ENCODE results near the gene FADS2. TPM values are rescaled to one million over a fixed set of nuclear protein-coding genes. Genes with fewer than 3 reads are reported as not detected.

The FADS2 gene
- total RNA-seq, 2 experiments from 2014 or later, result 0.08 to 0.33 TPM

- no peaks in the 10 kb centered on the region for H3K9me3 Mint-ChIP-seq
- DNase-seq, result no peak
- ChIA-PET CTCF (no interaction called here), POLR2A (no interaction called here)
- no peak overlapping the region for H3K27ac Mint-ChIP-seq
- no peak overlapping the region for H3K27ac ChIP-seq (ENCODE audit: low read depth in 1 of 2, low read length in 2 of 2)
- peaks cover 22% of the 10 kb centered on the region for H3K4me1 Mint-ChIP-seq (ENCODE audit: low read depth)
- no peak for TF ChIP-seq CTCF (IDR thresholded peaks at IDR 0.05)
- H3K27me3 ChIP-seq (ENCODE audit: control insufficient read depth in 1 of 2, insufficient read depth in 2 of 2, low read length in 2 of 2), result peaks cover under 1 to 2% of the 10 kb centered on the region in 2 experiments
- intact Hi-C loops (cut with DNase I, micrococcal nuclease), result no loop called here
- peaks cover 24% of the 10 kb centered on the region for H3K4me1 ChIP-seq (ENCODE audit: insufficient read depth, low read length)
- H3K36me3 ChIP-seq (ENCODE audit: insufficient read depth, low read length), result no peaks in the 10 kb centered on the region
- no peak for ATAC-seq (ENCODE audit: poor library complexity)
- no peak overlapping the region for H3K4me3 ChIP-seq (ENCODE audit: low read length)
- H3K36me3 Mint-ChIP-seq (ENCODE audit: low read depth), result no peaks in the 10 kb centered on the region
- peaks cover 24% of the 10 kb centered on the region for H3K27me3 Mint-ChIP-seq
- no peak overlapping the region for H3K4me3 Mint-ChIP-seq
- H3K9me3 ChIP-seq (ENCODE audit: control insufficient read depth in 1 of 2, insufficient read depth in 1 of 2, low read length in 2 of 2), result peaks cover 0 to 4% of the 10 kb centered on the region in 2 experiments
Observed at GRCh38 chr11:61836193-61836592, 8.1 kb downstream of the FADS2 start.

GRCh38 chr11:61837411-61838005, 9.4 kb downstream of the FADS2 start:
- Histone ChIP-seq H3K4me3 (ENCODE audit: low read length) (no peak overlapping the region), H3K36me3 (ENCODE audit: insufficient read depth, low read length) (no peaks in the 10 kb centered on the region), H3K27ac (ENCODE audit: low read depth in 1 of 2, low read length in 2 of 2) (no peak overlapping the region), H3K9me3 (ENCODE audit: control insufficient read depth in 1 of 2, insufficient read depth in 1 of 2, low read length in 2 of 2) (peaks cover 0 to 4% of the 10 kb centered on the region in 2 experiments), H3K4me1 (ENCODE audit: insufficient read depth, low read length) (peaks cover 17% of the 10 kb centered on the region), H3K27me3 (ENCODE audit: control insufficient read depth in 1 of 2, insufficient read depth in 2 of 2, low read length in 2 of 2) (no peaks in the 10 kb centered on the region)
- POLR2A ChIA-PET, result interaction anchor here (0.8 kb wide), 1 partner anchor 720 kb away, joined by 4 read pairs; no protein-coding TSS in a partner anchor
- no peak overlapping the region for H3K27ac Mint-ChIP-seq
- no peak overlapping the region for H3K4me3 Mint-ChIP-seq
- TF ChIP-seq CTCF (IDR thresholded peaks at IDR 0.05), result no peak
- CTCF ChIA-PET, result no interaction called here
- peak in 1 of 14 experiments; percentile 5 for DNase-seq
- no peak for ATAC-seq (ENCODE audit: poor library complexity)
- peaks cover 14% of the 10 kb centered on the region for H3K27me3 Mint-ChIP-seq
- peaks cover 22% of the 10 kb centered on the region for H3K4me1 Mint-ChIP-seq (ENCODE audit: low read depth)
- no peaks in the 10 kb centered on the region for H3K36me3 Mint-ChIP-seq (ENCODE audit: low read depth)
- H3K9me3 Mint-ChIP-seq, result no peaks in the 10 kb centered on the region
- intact Hi-C loops (cut with DNase I, micrococcal nuclease), result no loop called here

GRCh38 chr11:61838501-61838900, 10.4 kb downstream of the FADS2 start:
- Histone ChIP-seq H3K27me3 (ENCODE audit: control insufficient read depth in 1 of 2, insufficient read depth in 2 of 2, low read length in 2 of 2) (no peaks in the 10 kb centered on the region), H3K36me3 (ENCODE audit: insufficient read depth, low read length) (no peaks in the 10 kb centered on the region), H3K4me1 (ENCODE audit: insufficient read depth, low read length) (peaks cover 17% of the 10 kb centered on the region), H3K27ac (ENCODE audit: low read depth in 1 of 2, low read length in 2 of 2) (no peak overlapping the region), H3K4me3 (ENCODE audit: low read length) (no peak overlapping the region), H3K9me3 (ENCODE audit: control insufficient read depth in 1 of 2, insufficient read depth in 1 of 2, low read length in 2 of 2) (peaks cover 0 to 4% of the 10 kb centered on the region in 2 experiments)
- DNase-seq, result no peak
- H3K4me3 Mint-ChIP-seq, result no peak overlapping the region
- no peak for ATAC-seq (ENCODE audit: poor library complexity)
- intact Hi-C loops (cut with DNase I, micrococcal nuclease), result no loop called here
- no peak for TF ChIP-seq CTCF (IDR thresholded peaks at IDR 0.05)
- H3K9me3 Mint-ChIP-seq, result no peaks in the 10 kb centered on the region
- no peak overlapping the region for H3K27ac Mint-ChIP-seq
- POLR2A ChIA-PET, result no interaction called here
- peaks cover 5% of the 10 kb centered on the region for H3K27me3 Mint-ChIP-seq
- CTCF ChIA-PET, result no interaction called here
- H3K4me1 Mint-ChIP-seq (ENCODE audit: low read depth), result peaks cover 17% of the 10 kb centered on the region
- H3K36me3 Mint-ChIP-seq (ENCODE audit: low read depth), result no peaks in the 10 kb centered on the region

All from CD4-positive, alpha-beta T cell (primary cell).